ENCODE measurements around the gene TULP3.

Gene TULP3

DNA sequence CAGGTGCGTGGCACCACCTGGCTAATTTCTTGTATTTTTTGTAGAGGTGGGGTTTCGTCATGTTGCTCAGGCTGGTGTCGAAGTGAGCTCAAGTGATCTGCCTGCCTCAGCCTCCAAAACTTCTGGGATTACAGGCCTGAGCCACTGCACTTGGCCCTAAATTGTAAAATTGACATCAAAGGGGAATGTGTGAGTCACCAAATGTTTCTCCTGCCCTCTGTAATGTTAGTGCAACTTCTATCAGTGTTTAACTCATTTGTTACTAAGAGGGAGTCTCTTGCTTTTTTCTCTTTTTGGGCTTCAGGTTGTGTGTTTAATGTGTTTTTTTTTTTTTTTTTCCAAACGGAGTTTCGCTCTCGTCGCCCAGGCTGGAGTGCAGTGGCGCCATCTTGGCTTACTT is 2.3 kb downstream of the TULP3 start:
- no peak for DNase-seq (ENCODE audit: low read depth in 1 of 2, low spot score in 1 of 2)
- Histone ChIP-seq H3K27ac (replicated peaks) (no peak overlapping the region), H3K4me3 (replicated peaks; ENCODE audit: insufficient read depth, low read length) (no peak overlapping the region)

DNA sequence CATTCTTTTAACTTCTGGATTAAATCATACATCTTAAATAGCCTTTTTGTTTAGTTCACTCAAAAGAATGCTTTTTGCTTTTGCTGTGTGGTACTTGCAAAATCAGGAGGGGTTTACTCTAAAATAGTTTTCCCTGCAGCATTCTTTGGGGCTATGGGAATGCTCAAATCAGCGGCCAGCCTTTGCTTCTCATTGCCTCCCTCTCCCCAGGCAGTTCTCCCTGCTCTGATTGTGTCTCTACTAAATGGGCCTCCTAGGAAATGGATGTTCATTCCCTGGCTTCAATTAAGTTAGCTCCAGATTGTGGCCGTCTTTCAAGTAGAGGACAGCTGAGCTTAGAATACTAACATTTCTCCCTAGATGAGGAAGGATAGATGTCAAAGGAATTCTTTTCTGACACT is 4.4 kb downstream of the TULP3 start:
- no peak overlapping the region for H3K27ac ChIP-seq (replicated peaks)
- H3K4me3 ChIP-seq (replicated peaks; ENCODE audit: insufficient read depth, low read length): no peak overlapping the region
- H3K27me3 ChIP-seq (ENCODE audit: insufficient read depth, poor library complexity, severe bottlenecking): peaks cover 3% of the 10 kb centered on the region
- TF ChIP-seq GABPA (IDR thresholded peaks at IDR 0.05; ENCODE audit: low read depth) (no peak), SPI1 (IDR thresholded peaks at IDR 0.05; ENCODE audit: borderline replicate concordance, low read depth) (no peak), POLR2AphosphoS5 (IDR thresholded peaks at IDR 0.05; ENCODE audit: low read depth) (no peak)
- TF ChIP-seq, protein P1, sequence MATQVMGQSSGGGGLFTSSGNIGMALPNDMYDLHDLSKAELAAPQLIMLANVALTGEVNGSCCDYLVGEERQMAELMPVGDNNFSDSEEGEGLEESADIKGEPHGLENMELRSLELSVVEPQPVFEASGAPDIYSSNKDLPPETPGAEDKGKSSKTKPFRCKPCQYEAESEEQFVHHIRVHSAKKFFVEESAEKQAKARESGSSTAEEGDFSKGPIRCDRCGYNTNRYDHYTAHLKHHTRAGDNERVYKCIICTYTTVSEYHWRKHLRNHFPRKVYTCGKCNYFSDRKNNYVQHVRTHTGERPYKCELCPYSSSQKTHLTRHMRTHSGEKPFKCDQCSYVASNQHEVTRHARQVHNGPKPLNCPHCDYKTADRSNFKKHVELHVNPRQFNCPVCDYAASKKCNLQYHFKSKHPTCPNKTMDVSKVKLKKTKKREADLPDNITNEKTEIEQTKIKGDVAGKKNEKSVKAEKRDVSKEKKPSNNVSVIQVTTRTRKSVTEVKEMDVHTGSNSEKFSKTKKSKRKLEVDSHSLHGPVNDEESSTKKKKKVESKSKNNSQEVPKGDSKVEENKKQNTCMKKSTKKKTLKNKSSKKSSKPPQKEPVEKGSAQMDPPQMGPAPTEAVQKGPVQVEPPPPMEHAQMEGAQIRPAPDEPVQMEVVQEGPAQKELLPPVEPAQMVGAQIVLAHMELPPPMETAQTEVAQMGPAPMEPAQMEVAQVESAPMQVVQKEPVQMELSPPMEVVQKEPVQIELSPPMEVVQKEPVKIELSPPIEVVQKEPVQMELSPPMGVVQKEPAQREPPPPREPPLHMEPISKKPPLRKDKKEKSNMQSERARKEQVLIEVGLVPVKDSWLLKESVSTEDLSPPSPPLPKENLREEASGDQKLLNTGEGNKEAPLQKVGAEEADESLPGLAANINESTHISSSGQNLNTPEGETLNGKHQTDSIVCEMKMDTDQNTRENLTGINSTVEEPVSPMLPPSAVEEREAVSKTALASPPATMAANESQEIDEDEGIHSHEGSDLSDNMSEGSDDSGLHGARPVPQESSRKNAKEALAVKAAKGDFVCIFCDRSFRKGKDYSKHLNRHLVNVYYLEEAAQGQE (IDR thresholded peaks at IDR 0.05; ENCODE audit: insufficient replicate concordance, low read depth): no peak
- TF ChIP-seq, protein P2, sequence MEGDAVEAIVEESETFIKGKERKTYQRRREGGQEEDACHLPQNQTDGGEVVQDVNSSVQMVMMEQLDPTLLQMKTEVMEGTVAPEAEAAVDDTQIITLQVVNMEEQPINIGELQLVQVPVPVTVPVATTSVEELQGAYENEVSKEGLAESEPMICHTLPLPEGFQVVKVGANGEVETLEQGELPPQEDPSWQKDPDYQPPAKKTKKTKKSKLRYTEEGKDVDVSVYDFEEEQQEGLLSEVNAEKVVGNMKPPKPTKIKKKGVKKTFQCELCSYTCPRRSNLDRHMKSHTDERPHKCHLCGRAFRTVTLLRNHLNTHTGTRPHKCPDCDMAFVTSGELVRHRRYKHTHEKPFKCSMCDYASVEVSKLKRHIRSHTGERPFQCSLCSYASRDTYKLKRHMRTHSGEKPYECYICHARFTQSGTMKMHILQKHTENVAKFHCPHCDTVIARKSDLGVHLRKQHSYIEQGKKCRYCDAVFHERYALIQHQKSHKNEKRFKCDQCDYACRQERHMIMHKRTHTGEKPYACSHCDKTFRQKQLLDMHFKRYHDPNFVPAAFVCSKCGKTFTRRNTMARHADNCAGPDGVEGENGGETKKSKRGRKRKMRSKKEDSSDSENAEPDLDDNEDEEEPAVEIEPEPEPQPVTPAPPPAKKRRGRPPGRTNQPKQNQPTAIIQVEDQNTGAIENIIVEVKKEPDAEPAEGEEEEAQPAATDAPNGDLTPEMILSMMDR (IDR thresholded peaks at IDR 0.05; ENCODE audit: insufficient read depth, low read length): no peak
- DNase-seq (ENCODE audit: low read depth in 1 of 2, low spot score in 1 of 2): no peak

More for the DNA sequence above, 2.3 kb downstream of the TULP3 start:
- TF ChIP-seq POLR2AphosphoS5 (IDR thresholded peaks at IDR 0.05; ENCODE audit: low read depth) (no peak), SPI1 (IDR thresholded peaks at IDR 0.05; ENCODE audit: borderline replicate concordance, low read depth) (no peak)
- TF ChIP-seq, protein P2 (IDR thresholded peaks at IDR 0.05; ENCODE audit: insufficient read depth, low read length): no peak
- TF ChIP-seq, protein P1 (IDR thresholded peaks at IDR 0.05; ENCODE audit: insufficient replicate concordance, low read depth): no peak
- peaks cover 3% of the 10 kb centered on the region for H3K27me3 ChIP-seq (ENCODE audit: insufficient read depth, poor library complexity, severe bottlenecking)

DNA sequence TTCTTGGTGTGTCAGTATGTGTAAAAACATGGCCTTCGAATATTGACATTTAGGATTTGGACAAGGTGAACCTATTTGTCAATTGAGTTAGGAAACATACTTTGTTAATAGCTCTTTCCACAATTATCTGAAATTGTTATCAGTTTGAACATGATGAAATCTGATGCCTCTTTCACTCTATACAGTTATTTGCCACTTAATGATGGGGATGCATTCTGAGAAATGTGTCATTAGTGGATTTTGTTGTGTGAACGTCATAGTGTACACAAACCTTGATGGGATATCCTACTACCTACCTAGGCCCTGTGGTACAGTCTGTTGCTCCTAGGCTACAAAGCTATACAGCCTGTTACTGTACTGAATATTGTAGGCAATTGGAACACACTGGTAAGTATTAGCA is 4.8 kb downstream of the TULP3 start:
- Histone ChIP-seq H3K27me3 (ENCODE audit: insufficient read depth, poor library complexity, severe bottlenecking) (peaks cover 3% of the 10 kb centered on the region), H3K27ac (replicated peaks) (no peak overlapping the region), H3K4me3 (replicated peaks; ENCODE audit: insufficient read depth, low read length) (no peak overlapping the region)
- DNase-seq (ENCODE audit: low read depth in 1 of 2, low spot score in 1 of 2): no peak
- TF ChIP-seq, protein P1 (IDR thresholded peaks at IDR 0.05; ENCODE audit: insufficient replicate concordance, low read depth): no peak
- TF ChIP-seq, protein P2 (IDR thresholded peaks at IDR 0.05; ENCODE audit: insufficient read depth, low read length): no peak
- TF ChIP-seq GABPA (IDR thresholded peaks at IDR 0.05; ENCODE audit: low read depth) (no peak), POLR2AphosphoS5 (IDR thresholded peaks at IDR 0.05; ENCODE audit: low read depth) (no peak), SPI1 (IDR thresholded peaks at IDR 0.05; ENCODE audit: borderline replicate concordance, low read depth) (no peak)
